Activated CD4-positive, CD25-positive, alpha-beta regulatory T cell treated with anti-CD3 and anti-CD28 coated beads, Interleukin-2, amount 50 U/mL, for 24 hours (primary cell): ENCODE measurements around the gene ADNP.
A peak's percentile ranks its signal among the peaks of the same experiment; 100 is the strongest.

ENCODE experiments used
- ATAC-seq, 2 donors: fragments of 150-1000 bp; cut with Tn5 transposase; one replicate each; pipeline ENCODE4 v1.10.0; 2021; ENCODE audit warnings: mild to moderate bottlenecking in 1 of 2, moderate library complexity in 1 of 2

Gene ADNP

DNA sequence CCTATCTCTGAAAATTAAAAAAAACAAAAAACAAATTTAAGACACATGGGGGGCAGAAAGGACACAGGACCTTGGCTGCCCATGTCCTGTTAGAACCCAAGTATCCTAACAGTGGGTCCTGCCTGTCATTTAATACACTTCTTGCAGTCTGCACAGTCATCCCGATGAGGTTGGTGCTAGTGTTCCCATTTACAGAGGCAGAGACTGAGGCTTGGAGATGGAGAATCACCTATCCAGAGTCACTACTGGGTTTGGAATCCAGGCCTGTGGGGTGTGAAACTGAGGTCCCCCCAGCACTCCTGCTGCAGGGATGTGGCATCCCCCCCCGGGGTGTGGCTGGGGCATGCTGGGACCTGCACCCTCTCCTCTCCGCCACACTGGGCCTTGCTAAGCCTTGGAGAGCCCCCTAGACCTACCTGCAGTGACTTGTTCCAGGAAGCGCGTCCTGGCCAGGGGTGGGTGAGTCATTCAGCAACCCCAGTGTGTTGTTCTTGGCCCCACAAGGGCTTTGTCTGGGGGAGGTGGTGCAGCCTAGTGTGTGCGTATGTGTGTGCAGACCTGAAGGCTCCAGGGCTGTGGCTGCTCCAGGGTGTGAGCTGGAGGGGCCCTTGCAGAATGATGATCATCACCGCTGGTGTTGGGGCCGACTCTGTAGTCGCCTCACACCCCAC is 86.7 kb downstream of the ADNP start:
- ATAC-seq, result peak; percentile 86 to 96

DNA sequence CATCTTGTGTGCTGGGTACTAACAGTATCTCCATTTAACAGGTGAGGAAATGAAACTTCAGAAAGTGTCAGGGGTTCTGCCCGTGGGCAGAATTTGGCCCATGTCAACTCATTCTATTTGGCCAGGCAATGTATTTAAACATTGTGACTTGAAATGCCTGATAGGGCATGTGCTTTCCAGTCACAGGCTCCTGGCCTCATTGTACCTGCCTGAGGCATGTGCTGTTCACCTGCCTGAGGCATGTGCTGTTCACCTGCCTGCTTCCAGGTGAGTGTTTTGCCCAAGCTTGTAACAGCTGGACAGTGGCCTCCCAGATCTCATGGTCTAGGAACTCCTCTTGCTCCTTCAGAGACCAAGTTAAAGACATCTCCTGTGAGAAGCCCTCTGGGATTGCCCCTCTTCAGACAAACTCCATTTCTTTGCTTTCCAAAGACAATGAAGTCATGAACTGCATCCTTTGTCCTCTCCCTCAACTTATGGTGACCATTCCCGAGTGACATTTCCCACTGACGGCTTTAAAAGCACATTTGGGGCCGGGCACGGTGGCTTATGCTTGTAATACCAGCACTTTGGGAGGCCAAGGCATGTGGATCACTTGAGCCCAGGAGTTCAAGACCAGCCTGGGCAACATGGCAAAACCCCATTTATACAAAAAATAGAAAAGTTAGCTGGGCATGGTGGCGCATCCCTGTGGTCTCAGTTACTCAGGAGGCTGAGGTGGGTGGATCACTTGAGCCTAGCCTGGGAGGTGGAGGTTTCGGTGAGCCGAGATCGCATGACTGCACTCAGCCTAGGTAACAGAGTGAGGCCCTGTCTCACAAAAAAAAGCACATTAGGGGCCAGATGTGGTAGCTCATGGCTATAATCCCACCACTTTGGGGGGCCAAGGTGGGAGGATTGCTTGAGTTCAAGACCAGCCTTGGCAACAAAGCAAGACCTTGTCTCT is 87.6 kb downstream of the ADNP start:
- no peak for ATAC-seq

DNA sequence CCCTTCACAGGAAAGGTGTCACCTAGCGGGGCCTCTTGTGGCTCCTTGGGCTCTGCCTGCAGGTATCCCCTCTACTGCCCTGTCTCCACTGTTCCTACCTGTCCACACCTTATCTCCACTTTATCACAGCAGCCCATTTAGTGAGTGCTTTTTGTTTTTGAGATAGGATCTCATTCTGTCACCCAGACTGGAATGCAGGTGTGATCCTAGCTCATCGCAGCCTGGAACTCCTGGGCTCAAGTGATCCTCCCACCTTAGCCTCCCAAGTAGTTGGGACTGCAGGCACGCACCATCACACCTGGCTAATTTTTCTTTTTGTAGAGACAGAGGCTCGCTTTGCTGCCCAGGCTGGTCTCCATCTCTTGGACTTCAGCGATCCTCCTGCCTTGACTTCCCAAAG is 88.4 kb downstream of the ADNP start:
- ATAC-seq, result no peak
